Tongue (tissue), 2 donors: ENCODE measurements around the gene S100A10. TPM values are rescaled to one million over a fixed set of nuclear protein-coding genes. Genes with fewer than 3 reads are reported as not detected.

Experiments used
- DNase-seq: peaks from one replicate; pipeline ENCODE4 v3.0.0-alpha.2; 2015
- total RNA-seq: library from RNA; depleted of rRNA; stranded (reverse); fragments of >200 nt; gene quantifications from one replicate; pipeline ENCODE4 v1.2.3, GENCODE V29; 2014

Gene S100A10
- total RNA-seq: 105 TPM

DNA sequence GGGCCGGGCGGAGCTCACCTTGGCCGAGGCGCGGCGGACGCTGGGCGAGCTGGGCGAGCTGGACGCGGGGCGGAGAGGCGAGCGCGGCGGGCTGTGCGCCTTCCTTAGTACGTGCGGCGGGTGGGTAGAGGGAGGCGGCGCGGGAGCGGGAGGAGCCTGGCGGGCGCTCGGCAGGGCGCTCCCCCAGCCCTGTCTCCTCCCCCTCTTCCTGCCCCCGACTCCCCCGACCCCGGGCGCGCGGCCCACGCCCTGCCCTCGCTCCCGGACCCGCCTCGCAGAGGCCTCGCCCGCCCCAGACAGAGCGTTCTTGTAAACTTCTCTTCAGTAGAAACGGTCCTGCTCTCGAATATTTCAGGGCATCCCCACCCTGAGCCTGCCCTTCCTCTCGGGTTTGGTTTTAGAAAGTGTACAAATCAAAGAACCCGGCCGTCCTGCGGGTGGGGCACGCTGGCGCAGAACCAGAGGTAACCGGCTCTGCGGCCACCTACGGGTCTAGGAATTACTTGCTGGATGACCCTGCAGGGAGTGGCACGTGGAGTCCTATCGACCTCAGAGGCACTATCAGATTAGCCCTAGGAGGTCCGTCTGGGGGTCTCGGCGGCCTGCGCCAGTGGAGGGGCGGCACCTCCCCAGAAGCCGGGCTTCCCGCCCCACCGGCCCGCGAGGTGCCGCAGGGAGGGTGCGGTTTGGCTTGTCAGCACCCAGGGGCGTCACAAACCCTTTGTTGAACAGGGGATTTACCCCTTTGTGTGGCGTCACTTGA is at the start of gene S100A10:
TSS of gene S100A10 (minus strand) at position 126 of the 763 bp plus-strand sequence. CDS start 7,629 bp downstream, outside the sequence.
- DNase-seq: peak; percentile 88

- DNase-seq: no peak
Measured at GRCh38 chr1:152042030-152042429, 48.4 kb upstream of the S100A10 start.

DNA sequence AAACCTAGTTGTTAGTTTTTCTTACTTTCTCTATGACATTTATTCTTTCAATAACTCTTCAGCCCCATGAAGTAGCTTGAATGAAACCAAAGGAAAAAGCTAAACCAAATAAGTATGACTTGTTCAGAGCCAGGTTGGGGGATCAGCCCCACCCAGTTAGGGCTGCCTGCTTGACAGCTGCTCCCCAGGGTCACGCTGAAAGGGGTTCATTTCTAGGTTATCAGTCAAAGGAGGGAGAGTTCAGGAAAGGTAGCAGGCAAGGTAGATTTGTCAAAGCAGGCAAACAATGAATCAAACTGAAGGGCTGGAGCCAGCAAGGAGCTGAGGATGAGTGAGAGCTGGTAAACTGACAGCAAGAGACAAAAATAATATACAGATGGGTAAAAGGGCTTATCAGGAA is 46.2 kb upstream of the S100A10 start:
- no peak for DNase-seq

DNA sequence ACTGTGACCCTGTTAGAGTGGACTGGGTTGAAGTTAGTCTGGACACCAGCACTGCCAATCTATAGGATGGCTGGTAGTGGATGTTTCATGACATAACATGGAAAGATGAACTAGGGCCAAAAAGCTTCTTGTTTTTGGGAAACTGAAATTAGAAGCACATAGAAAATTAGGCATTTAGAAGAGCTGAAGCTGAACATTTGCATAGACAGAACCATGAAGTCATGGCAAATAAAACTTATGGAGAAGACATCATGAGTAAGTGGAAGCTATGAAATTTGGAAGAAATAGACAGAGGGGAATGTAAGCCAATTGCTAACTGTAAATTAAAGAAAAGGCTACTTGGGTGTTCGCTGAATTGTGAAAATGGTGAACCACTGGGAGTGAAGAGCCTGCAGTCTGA is 45.8 kb upstream of the S100A10 start:
- DNase-seq: no peak

DNA sequence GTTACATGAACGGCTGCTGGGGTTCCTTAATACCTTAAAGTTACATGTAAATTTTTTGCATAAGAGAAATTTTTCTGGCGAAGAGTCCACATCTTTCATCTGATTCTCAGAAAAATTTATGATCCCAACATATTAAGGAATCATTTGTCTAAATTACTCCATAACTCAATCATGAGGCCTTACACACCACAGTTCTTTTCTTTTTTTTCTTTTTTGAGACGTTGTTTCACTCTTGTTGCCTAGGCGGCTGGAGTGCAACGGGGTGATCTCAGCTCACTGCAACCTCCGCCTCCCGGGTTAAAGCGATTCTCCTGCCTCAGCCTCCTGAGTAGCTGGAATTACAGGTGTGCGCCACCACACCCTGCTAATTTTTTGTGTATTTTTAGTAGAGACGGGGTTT is 45.2 kb upstream of the S100A10 start:
- DNase-seq: no peak

DNA sequence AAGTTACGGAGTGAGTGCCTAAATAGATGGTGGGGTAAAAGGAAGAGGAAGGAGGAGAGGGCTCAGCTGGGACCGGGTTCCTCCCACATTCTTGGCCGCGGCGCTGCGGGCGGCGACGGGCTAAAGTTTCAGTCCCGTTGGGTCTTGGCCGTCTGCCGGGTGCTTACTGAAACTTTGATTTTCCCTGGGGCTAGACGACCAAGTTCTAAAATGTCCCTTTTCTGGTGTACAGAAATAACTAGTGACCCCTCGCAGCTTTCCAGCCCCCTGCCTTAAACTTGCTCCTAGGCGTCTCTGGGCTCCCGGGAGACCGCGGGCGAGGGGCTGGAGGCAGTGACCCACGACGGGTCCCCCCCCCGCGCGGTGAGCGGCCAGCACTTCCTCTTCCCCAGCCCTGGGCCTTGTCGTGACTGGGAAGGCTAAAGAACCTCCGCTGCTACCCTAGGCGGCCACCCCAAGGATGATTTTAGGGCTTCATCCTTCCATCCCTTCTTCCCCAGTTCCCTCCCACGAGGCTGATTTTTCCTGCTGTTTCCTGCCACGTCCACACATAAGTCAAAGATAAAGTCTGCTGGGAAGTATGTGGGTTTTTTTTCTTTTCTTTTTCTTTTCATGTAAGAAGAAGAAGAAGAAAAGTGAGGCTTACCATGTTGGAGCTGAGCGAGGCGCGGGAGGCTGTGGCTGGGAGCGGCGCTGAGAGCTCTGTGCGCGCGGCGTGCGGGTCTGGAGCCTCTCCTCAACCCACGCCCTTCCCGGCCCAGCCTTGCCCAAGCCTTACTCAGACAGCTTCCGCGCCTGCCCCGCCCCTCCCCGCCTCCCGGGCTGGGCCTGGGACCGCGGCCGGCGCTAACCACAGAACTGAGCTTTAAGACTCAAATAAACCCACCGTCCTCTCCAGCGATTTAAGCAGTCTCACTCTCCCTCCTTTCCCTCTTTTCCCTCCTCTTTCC is 42.9 kb upstream of the S100A10 start, which contains the start of gene S100A11:
TSS of gene S100A11 (minus strand) at position 738 of the 950 bp plus-strand sequence. CDS start at position 649, 89 bp downstream.
- DNase-seq: peak; percentile 93

DNA sequence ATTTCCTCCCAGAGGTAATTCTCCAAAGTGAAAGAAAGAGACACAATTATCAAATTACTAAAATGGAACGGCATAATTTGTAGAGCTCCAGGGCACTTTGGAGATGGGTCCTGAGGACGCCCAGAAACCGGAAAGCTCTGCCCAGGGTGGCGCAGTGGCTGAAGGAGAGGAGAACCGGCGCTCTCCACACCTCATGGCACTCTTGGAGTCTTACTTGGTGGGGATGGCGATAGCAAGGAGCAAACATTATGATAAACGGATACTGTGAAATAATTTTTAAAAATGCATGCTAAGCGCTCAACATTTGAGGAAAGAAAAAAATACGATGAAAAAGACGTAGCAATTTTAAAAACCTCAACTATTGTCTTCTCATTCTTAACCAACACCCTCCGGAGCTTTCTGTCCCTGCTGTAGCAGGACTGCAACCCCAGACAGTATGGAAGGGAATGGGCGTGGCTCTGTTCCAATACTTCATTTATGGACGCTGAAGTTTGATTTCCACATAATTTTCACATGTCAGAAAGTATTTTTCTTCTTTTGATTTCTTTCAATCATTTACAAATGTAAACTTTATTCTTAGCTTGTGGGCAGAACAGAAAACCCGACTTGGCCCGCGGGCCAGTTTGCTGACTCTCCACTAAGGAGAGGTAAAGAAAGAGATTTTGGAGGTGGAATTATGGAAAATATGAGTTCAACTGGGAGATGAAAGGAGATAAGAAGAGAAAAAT is 42.0 kb upstream of the S100A10 start:
- DNase-seq: peak; percentile 78

DNA sequence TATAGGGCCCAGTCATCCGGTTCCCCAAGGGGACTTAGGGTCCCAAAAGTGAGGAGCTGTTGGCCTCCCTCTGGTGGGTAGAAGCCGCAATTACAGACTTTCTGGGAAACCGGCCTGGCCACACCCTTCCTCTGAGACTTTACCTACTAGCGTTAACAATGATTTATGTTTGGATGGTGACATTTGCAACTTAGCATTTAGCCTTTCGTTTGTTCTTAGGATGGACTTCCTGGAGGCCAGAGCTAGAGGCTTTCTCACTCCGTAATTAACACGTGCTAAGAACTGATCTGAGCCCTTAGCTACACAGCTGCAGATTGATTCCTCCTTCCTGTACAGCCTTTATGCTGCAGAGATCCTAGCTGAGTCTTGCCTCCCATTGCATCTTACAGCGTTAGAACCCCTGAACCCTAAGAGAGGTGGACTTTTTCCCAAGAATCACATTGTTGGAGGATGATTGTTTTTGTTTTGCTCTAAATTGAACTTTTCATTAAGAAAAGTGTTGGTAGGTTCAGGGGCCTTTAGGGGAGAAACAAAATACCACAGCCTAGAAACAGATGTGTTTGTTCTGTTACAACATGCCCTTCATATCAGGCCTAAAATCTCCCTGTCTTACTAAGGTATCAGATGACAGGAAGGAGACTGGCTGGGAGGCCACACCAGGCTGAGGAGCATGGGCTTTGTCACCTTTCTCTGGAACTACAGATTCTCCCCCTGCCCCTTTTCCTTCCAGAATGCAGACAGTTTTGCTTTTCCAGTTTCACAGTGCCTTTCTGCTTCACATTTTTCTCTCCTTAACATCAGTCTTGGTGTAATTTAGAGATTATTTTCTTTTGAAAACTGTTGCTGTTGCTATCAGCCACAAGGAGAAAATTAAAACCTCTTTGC is 41.2 kb upstream of the S100A10 start:
- peak; percentile 76 for DNase-seq

- DNase-seq: no peak
Measured at GRCh38 chr1:152034324-152034653, 40.6 kb upstream of the S100A10 start.

DNA sequence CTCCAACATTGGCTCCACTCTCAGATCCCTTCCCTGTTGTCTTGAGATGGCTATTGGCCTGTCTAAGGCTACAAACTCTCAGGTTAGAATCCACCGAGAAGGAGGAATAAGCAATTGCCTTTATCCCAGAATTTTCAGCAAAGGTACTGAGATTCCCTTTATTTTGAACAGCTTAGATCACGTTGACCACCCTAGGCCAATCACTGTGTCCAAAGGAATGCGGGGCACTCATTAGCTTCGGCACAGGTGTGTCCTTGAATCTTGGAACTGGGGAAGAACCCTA is 36.2 kb upstream of the S100A10 start:
- DNase-seq: no peak

DNA sequence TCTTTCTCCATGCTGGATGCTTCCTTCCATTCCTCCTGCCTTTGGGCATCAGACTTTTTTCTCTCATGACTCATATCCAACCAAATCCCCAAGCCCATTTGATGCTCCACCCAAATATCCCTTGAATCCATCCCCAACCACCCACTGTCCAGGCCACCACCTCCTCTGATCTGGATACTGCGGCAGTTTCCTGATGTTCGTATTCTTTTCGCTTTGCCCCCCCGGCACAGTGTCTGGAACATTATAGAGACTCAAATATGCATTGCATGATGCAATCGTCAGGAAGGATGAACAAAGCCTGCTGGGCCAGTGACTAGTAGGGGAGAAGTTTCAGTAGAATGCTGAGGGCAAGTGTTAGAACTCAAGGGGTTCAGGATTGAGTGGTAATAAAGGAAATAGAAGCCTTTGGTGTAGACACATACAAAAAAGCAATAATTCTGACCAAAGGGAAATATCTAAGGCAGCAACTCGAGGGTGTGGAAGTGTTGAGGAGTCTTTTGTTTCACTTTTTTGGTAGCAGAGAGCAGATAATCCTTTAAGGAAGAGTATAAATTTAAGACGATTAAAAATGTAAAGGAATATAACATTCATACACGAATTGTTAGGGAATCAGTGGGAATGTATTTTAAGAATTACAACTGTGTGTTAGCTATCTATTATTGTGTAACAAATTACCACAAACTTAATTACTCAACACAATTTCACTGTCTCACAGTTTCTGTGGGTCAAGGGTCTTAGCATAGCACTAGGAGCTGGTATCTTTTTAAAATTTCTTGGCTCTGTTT is 35.7 kb upstream of the S100A10 start:
- no peak for DNase-seq

DNA sequence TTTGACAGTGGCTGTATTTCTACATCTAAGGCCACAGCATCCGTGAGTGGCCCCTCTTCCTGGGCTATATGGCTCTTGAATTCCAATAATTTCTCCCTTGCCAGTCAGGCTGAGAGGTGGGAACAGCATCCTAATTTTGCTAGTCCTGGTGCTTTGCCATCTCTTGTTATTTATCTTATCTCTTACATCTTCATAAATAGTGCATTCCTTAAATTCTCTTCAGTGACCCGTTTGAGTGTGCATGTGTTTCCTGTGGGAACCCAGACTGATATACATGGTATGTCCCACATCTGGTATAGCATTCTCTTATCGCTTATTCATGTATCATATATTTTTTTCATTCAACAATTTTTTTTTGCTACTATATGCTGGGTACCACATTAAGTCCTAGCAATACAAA is 33.2 kb upstream of the S100A10 start:
- DNase-seq: no peak

DNA sequence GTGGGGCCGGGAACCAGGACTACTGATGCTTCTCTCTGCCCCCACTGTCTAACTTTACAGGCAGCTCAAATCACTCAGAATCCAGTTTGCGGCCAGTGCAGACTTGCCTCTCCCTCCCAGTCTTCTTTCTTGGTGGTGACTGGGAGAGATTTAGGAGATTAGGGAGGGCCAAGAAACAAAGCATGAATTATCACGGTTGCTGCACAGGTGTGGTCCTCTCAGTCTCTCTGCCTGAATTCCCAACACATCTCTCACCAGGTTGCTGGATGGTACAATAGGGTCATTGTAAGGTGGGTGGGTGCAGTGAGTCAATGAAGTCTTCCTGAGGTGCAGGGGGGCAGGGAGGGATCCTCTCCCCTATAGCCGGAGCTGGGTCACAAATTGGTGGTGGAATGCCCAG is 30.6 kb upstream of the S100A10 start:
- DNase-seq: no peak

- no peak for DNase-seq
Measured at GRCh38 chr1:152023221-152023620, 29.6 kb upstream of the S100A10 start.

GRCh38 chr1:152022474-152022873 is 28.8 kb upstream of the S100A10 start:
- DNase-seq: peak; percentile 29

DNA sequence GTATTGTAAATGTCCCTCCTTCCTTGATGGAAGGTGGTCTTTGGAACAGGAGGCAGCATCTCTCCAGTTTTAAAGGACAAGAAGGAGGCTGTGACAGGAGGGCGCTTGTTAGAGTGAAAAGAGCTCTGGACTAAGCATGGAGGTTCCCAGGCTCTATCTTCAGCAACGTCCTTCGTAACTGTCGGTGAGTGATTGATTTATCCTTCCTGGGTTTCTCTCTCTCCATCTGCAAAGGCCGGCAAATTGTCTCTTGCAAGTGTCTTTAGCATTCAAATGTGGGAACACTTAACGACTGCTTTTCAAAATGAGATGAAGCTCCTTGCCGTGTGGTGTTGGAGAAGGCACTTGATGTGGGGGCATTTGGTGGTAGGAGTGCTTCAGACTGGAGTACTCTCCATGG is 27.9 kb upstream of the S100A10 start:
- DNase-seq: no peak

- DNase-seq: no peak
Measured at GRCh38 chr1:152020849-152021248, 27.2 kb upstream of the S100A10 start.

DNA sequence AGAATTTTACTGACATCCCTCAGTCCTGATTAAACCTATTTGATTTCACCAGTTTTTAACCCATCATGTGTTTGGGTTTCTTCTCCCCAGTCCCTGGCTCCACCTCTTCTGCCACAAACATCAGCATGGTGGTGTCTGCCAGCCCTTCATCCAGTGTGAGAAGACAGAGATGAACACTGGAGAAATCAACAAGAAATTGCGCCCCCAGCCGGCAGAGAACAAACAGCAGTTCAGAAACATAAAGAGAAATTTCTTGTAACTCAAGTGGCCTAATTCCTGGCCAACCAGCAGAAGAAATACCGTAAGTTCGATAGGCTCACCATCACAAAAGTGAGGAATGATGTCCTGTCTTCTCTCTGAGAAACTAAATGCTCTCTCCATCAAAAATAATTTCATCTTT is 24.9 kb upstream of the S100A10 start:
- no peak for DNase-seq

GRCh38 chr1:152015766-152016165 is 22.1 kb upstream of the S100A10 start:
- no peak for DNase-seq

DNA sequence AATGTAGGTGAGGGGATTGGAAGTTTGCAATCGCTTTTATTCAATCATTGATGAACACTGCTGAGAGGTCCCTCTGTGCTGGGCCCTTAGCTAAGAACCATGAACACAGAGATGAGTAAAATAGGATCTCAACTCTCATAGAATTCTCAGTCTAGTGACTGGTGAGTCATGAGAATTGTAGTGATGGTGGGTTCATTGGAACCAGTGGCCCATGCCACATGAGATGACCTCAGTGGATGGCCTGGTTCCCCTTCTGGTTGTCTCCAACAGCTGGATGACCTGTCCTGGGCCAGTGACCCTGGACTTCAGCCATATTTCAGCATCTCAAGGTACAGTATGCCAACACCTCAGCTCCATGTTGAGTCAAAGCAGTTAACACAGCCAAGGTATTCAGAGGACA is 21.3 kb upstream of the S100A10 start:
- DNase-seq: no peak

GRCh38 chr1:152013664-152014237 is 20.1 kb upstream of the S100A10 start:
- peak; percentile 33 for DNase-seq
